Measurements from ENCODE around the gene PRR36. TPM values are rescaled to one million over a fixed set of nuclear protein-coding genes. Genes with fewer than 3 reads are reported as not detected.

The PRR36 gene
- total RNA-seq, 1 experiment from 2014 or later = 21.9 TPM

DNA sequence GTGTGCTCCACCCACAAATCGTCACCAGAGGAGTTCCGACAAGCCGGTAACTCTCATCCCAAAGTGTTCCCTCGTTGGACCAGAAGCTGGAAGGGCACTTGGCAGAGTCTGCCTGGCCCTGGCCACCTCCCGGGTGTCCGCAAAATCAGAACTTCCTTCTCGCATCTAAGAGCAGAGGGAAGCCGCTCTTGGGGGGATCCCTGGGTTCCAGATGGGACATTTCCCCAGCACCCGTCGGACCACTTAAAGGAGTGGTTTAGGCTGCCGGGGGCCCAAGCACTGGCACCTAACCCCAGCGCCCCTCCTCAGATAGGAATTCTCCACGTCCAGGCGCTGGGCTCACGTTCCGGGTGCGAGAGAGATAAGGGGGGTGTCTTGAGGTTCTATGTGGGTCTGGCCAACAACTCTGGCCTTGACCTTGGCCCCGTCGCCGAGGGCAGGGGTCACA, 28.6 kb upstream of the PRR36 start (continued):
- TF ChIP-seq, protein P1, sequence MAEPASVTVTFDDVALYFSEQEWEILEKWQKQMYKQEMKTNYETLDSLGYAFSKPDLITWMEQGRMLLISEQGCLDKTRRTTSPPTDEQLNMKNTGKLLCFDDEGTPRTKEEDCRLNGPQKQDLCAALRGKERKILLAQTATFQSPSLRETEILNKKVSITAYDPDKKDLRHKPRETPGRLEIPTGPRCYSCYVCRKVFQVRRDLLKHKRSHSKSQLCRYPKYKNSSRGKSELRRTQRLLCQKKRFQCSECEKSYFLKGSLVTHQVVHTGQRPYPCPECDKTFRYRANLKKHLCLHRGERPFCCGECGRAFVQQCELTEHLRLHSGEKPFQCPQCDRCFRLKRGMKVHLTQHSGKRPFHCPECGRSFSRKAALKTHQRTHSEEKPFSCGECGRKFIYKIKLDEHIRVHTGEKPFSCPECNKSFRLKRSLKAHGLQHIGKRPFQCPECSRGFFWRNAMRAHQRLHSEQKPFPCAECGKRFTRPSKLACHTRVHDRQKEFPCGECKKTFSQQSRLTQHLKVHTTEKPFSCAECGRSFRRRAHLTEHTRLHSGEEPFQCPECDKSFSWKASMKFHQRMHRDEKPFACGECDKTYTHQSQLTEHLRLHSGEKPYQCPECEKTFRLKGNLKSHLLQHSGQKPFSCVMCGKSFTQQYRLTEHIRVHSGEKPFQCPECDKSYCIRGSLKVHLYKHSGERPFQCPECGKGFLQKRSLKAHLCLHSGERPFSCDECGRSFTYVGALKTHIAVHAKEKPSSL (CRISPR knock-in tag; conservative IDR thresholded peaks at IDR 0.05) = no peak
- no peak for TF ChIP-seq CREB1 (CRISPR knock-in tag; IDR thresholded peaks at IDR 0.05)
- TF ChIP-seq ATF2 (CRISPR knock-in tag; IDR thresholded peaks at IDR 0.05; ENCODE audit: borderline replicate concordance, low read depth) = no peak
- no peak for TF ChIP-seq ZBTB43 (CRISPR knock-in tag; IDR thresholded peaks at IDR 0.05)
- TF ChIP-seq KAT7 (CRISPR knock-in tag; IDR thresholded peaks at IDR 0.05; ENCODE audit: borderline replicate concordance) = no peak
- TF ChIP-seq GRHL2 (CRISPR knock-in tag; IDR thresholded peaks at IDR 0.05; ENCODE audit: insufficient replicate concordance, severe bottlenecking) = no peak
- TF ChIP-seq ZNF219 (CRISPR knock-in tag; IDR thresholded peaks at IDR 0.05; ENCODE audit: borderline replicate concordance) = no peak

DNA sequence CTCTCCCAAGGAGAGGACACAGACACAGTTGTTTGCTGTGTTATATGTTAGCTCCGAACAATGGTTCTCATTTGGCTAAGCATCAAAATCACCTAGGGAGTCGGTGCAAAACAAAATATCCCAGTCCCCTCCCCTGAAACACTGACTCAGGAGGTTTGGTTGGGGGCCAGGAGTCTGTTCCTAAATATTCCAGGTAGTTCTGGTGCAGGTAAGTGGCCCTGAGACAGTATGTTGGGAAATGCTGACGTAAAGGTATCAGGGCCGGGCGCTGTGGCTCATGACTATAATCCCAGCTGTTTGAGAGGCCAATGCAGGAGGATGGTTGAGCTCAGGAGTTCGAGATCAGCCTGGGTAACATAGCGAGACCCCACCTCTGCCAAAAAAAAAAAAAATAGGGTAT, 27.1 kb upstream of the PRR36 start:
- ChIA-PET POLR2A (interaction anchor here (1.1 to 1.4 kb wide), 2 partner anchors 14 to 15 kb away, joined by 3 to 5 read pairs; partner anchors contain the start of gene LRRC8E), CTCF (interaction anchor here (0.7 to 5.0 kb wide), 10 partner anchors 19 to 1028 kb away, joined by 3 to 70 read pairs (median 6); partner anchors contain the start of genes PRR36, SNAPC2 and TIMM44)
- no peak overlapping the region for H3K4me3 Mint-ChIP-seq
- no peak for ATAC-seq
- DNase-seq (ENCODE audit: low spot score) = no peak
- H3K4me1 Mint-ChIP-seq = peaks cover 20% of the 10 kb centered on the region
- H3K27ac Mint-ChIP-seq = no peak overlapping the region
- TF ChIP-seq E2F1 (CRISPR knock-in tag; IDR thresholded peaks at IDR 0.05) = no peak
- no peak for TF ChIP-seq MAX (CRISPR knock-in tag; IDR thresholded peaks at IDR 0.05)
- TF ChIP-seq GTF2I (CRISPR knock-in tag; conservative IDR thresholded peaks at IDR 0.05) = no peak
- TF ChIP-seq, protein P2, sequence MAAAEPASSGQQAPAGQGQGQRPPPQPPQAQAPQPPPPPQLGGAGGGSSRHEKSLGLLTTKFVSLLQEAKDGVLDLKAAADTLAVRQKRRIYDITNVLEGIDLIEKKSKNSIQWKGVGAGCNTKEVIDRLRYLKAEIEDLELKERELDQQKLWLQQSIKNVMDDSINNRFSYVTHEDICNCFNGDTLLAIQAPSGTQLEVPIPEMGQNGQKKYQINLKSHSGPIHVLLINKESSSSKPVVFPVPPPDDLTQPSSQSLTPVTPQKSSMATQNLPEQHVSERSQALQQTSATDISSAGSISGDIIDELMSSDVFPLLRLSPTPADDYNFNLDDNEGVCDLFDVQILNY (CRISPR knock-in tag; IDR thresholded peaks at IDR 0.05) = no peak
- TF ChIP-seq, protein P3, sequence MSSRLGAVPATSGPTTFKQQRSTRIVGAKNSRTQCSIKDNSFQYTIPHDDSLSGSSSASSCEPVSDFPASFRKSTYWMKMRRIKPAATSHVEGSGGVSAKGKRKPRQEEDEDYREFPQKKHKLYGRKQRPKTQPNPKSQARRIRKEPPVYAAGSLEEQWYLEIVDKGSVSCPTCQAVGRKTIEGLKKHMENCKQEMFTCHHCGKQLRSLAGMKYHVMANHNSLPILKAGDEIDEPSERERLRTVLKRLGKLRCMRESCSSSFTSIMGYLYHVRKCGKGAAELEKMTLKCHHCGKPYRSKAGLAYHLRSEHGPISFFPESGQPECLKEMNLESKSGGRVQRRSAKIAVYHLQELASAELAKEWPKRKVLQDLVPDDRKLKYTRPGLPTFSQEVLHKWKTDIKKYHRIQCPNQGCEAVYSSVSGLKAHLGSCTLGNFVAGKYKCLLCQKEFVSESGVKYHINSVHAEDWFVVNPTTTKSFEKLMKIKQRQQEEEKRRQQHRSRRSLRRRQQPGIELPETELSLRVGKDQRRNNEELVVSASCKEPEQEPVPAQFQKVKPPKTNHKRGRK (CRISPR knock-in tag; IDR thresholded peaks at IDR 0.05; ENCODE audit: borderline replicate concordance) = no peak
- no peak for TF ChIP-seq AR (CRISPR knock-in tag; IDR thresholded peaks at IDR 0.05)
- TF ChIP-seq, protein P1 (CRISPR knock-in tag; conservative IDR thresholded peaks at IDR 0.05) = no peak
- no peak for TF ChIP-seq JAZF1 (CRISPR knock-in tag; IDR thresholded peaks at IDR 0.05)
- TF ChIP-seq OVOL2 (CRISPR knock-in tag; IDR thresholded peaks at IDR 0.05; ENCODE audit: borderline replicate concordance) = no peak
- no peak for TF ChIP-seq GRHL2 (CRISPR knock-in tag; IDR thresholded peaks at IDR 0.05; ENCODE audit: insufficient replicate concordance, severe bottlenecking)
- no peak for TF ChIP-seq ATF3 (CRISPR knock-in tag; conservative IDR thresholded peaks at IDR 0.05)
- no peak for TF ChIP-seq SMAD3 (CRISPR knock-in tag; IDR thresholded peaks at IDR 0.05; ENCODE audit: borderline replicate concordance)
- no peak for TF ChIP-seq SMAD4 (CRISPR knock-in tag; IDR thresholded peaks at IDR 0.05)
- peaks cover 13% of the 10 kb centered on the region for H3K27me3 Mint-ChIP-seq (ENCODE audit: low read depth)
- no peaks in the 10 kb centered on the region for H3K9me3 Mint-ChIP-seq
- no peaks in the 10 kb centered on the region for H3K36me3 Mint-ChIP-seq
